Ascending aorta (tissue), 2 donors: ENCODE results near the gene HSPB2. TPM values are rescaled to one million over a fixed set of nuclear protein-coding genes. Genes with fewer than 3 reads are reported as not detected.

Experiments
- DNase-seq, 2 donors: peaks; one replicate each; pipeline ENCODE4 v3.0.0-alpha.2; 2019; ENCODE audit warnings: low spot score in 2 of 2
- H3K27ac ChIP-seq, 2 donors: fragments of 200-600 bp; sonication (generic); one replicate each; pipeline ENCODE4 v1.5.1; 2016 to 2017; ENCODE audit warnings: mild to moderate bottlenecking in 1 of 2
- H3K27me3 ChIP-seq: fragments of 200-600 bp; sonication (generic); one replicate; pipeline ENCODE4 v1.5.1; 2017
- H3K36me3 ChIP-seq, 2 donors: fragments of 200-600 bp; sonication (generic); one replicate each; pipeline ENCODE4 v1.5.1; 2016
- H3K4me1 ChIP-seq, 2 donors: fragments of 200-600 bp; sonication (generic); one replicate each; pipeline ENCODE4 v1.5.1; 2016 to 2017; ENCODE audit warnings: mild to moderate bottlenecking in 1 of 2
- H3K4me3 ChIP-seq, 2 donors: fragments of 200-600 bp; sonication (generic); one replicate each; pipeline ENCODE4 v1.5.1; 2016 to 2017; ENCODE audit warnings: mild to moderate bottlenecking in 1 of 2
- H3K9me3 ChIP-seq, 2 donors: fragments of 200-600 bp; sonication (generic); one replicate each; pipeline ENCODE4 v1.5.1; 2016
- intact Hi-C: fragments of 100-400 bp; cut with DNase I; formaldehyde crosslinking; loops from one replicate; pipeline ENCODE4 v1.15.1; 2023
- total RNA-seq: library from RNA; depleted of rRNA; stranded (reverse); fragments of >200 nt; gene quantifications from one replicate; pipeline ENCODE4 v1.1.0, GENCODE V29; 2016
- TF ChIP-seq, protein P1 (sequence below), 3 experiments: fragments of 200-600 bp in 2 of 3; fragments of 450-650 bp in 1 of 3; sonication (generic) in 2 of 3; IDR thresholded peaks; one replicate each; pipeline ENCODE4 v1.5.1; 2016 to 2019; ENCODE audit warnings: antibody characterized with exemption in 3 of 3, mild to moderate bottlenecking in 1 of 3, moderate library complexity in 1 of 3

Gene HSPB2
- total RNA-seq, 1 donor from 2014 or later, result not detected

DNA sequence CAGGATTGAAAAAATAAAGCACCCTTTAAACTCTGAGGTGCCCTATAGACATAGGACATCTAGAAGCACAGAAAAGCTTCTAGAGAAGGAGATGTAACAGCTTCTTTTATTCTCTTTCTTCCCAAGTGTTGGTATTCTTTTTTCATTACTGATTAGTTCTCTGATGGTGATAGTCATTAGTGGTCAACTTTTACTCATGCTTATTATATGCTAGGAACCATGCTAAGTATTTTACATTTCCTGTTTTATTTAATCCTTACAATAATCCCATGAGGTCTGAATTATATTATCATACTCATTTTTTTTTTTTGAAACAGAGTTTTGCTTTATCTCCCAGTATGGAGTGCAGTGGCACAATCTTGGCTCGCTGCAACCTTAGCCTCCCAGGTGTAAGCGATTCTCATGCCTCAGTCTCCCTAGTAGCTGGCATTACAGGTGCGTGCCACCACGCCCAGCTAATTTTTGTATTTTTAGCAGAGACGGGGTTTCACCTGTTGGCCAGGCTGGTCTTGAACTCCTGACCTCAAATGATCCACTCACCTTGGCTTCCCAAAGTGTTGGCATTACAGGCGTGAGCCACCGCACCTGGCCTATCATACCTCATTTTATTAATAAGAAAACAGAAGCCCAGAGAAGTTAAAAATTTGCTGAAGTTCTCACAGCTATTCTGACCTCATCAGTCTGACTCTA, 9.2 kb downstream of the HSPB2 start:
- no peaks in the 10 kb centered on the region for H3K36me3 ChIP-seq
- DNase-seq, result peak in 1 of 2 donors; percentile 54
- intact Hi-C loops, result loop anchor here (10.0 kb wide), 1 partner anchor 373 kb away; no protein-coding TSS in a partner anchor
- TF ChIP-seq, protein P1, sequence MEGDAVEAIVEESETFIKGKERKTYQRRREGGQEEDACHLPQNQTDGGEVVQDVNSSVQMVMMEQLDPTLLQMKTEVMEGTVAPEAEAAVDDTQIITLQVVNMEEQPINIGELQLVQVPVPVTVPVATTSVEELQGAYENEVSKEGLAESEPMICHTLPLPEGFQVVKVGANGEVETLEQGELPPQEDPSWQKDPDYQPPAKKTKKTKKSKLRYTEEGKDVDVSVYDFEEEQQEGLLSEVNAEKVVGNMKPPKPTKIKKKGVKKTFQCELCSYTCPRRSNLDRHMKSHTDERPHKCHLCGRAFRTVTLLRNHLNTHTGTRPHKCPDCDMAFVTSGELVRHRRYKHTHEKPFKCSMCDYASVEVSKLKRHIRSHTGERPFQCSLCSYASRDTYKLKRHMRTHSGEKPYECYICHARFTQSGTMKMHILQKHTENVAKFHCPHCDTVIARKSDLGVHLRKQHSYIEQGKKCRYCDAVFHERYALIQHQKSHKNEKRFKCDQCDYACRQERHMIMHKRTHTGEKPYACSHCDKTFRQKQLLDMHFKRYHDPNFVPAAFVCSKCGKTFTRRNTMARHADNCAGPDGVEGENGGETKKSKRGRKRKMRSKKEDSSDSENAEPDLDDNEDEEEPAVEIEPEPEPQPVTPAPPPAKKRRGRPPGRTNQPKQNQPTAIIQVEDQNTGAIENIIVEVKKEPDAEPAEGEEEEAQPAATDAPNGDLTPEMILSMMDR (IDR thresholded peaks at IDR 0.05), result no peak
- no peaks in the 10 kb centered on the region for H3K9me3 ChIP-seq
- no peak overlapping the region for H3K4me3 ChIP-seq
- H3K27ac ChIP-seq, result peak overlapping the region; percentile 78 to 92
- no peaks in the 10 kb centered on the region for H3K27me3 ChIP-seq
- peaks cover 14 to 53% of the 10 kb centered on the region in 2 donors for H3K4me1 ChIP-seq

DNA sequence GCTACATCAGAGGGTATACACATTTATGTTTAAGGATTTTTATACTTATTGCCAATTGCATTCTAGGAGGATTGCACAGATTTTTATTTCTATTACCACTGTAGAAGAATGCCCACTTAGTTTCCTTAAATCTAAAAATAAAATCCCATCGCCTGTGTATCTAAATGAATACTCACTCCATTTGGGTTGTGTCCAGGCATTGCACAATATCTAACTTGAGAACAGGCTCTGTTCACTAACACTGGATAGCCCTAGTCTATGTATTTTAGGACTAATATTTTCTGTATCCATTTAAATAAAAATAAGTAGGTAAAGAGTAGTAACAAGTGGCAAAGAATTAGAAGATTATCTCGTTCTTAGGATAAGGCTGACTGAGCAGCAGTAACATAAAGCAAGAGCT, 10.3 kb downstream of the HSPB2 start:
- peak in 1 of 2 donors; percentile 86 for DNase-seq
- no peaks in the 10 kb centered on the region for H3K27me3 ChIP-seq
- H3K36me3 ChIP-seq, result no peaks in the 10 kb centered on the region
- H3K27ac ChIP-seq, result peak overlapping the region; percentile 89 to 92
- H3K4me3 ChIP-seq, result peak overlapping the region; percentile 13 to 48
- peaks cover 14 to 52% of the 10 kb centered on the region in 2 donors for H3K4me1 ChIP-seq
- intact Hi-C loops, result loop anchor here (1.0 to 10.0 kb wide), 2 partner anchors 11 to 372 kb away; partner anchors contain the start of gene HSPB2
- TF ChIP-seq, protein P1 (IDR thresholded peaks at IDR 0.05), result no peak
- H3K9me3 ChIP-seq, result no peaks in the 10 kb centered on the region

DNA sequence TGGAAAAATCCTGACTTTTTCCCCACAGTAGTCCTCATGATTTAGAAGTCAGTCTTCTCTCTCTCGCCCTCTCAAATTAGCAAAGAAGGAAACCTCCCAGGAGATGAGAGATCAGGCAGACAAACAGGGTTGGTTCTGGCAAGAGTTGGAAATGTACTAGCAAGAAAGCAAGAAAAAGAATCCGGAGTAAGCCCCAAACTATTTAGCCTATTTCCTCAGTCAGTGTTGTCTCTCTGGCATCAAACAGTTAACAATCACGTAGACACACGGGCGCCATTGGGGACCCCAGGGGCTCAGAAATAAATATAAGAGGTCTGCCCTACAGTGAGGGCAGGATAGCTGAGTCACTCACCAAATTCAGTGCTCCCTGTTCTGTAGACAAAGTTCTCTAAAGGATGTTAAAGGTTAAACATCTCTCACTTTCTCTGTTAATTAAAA, 10.8 kb downstream of the HSPB2 start:
- Histone ChIP-seq H3K9me3 (no peaks in the 10 kb centered on the region), H3K27ac (peak overlapping the region; percentile 89 to 92), H3K36me3 (no peaks in the 10 kb centered on the region), H3K4me3 (peak overlapping the region; percentile 11 to 48), H3K4me1 (peaks cover 14 to 52% of the 10 kb centered on the region in 2 donors), H3K27me3 (no peaks in the 10 kb centered on the region)
- DNase-seq, result peak in 1 of 2 donors; percentile 89
- intact Hi-C loops, result loop anchor here (1.0 to 10.0 kb wide), 2 partner anchors 11 to 371 kb away; partner anchors contain the start of gene HSPB2
- TF ChIP-seq, protein P1 (IDR thresholded peaks at IDR 0.05), result no peak

DNA sequence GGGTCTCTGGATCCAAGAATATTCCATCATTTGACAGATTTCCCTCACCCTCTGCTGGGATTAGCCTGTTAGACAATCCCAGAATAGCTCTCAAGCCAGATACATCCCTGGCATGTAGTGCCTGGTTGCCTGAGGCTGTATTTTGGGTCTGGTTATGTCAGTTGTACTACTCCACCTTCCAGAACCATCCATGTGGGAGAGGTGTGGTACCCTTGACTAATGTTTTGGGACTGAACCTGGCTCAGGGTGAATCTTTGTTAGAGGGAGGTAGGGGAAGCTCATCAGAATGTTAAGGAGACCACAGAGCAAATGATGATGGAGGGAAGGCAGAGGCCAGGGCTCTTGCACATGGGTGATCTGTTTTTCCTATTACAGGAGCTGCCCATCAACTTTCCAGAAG, 11.4 kb downstream of the HSPB2 start:
- intact Hi-C loops, result loop anchor here (1.0 to 10.0 kb wide), 2 partner anchors 12 to 371 kb away; partner anchors contain the start of gene HSPB2

DNA sequence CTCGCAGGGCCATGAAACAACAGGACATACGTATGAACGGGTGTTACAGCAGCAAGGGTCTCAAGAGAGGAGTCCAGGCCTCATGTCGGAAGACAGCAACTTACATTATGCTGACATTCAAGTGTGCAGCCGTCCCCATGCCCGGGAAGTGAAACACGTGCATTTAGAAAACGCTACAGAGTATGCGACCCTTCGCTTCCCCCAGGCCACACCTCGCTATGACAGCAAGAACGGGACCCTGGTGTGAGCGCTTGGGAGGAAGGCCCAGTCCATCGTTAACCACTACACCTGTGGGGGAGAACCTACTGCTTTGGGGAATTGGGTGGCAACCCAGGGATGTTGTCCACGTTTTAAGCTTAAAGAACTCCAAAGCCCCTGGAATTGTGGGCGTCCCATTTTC, 13.4 kb downstream of the HSPB2 start:
- peak in 1 of 2 donors; percentile 63 for DNase-seq
- Histone ChIP-seq H3K27ac (peak overlapping the region; percentile 89 to 92), H3K4me3 (peak overlapping the region in 1 of 2 donors; percentile 57)

More for the DNA sequence above, 11.4 kb downstream of the HSPB2 start:
- Histone ChIP-seq H3K9me3 (no peaks in the 10 kb centered on the region), H3K27me3 (no peaks in the 10 kb centered on the region), H3K4me3 (peak overlapping the region; percentile 11 to 48), H3K4me1 (peaks cover 14 to 48% of the 10 kb centered on the region in 2 donors), H3K36me3 (no peaks in the 10 kb centered on the region), H3K27ac (peak overlapping the region; percentile 89 to 92)
- peak in 1 of 2 donors; percentile 63 for DNase-seq
- TF ChIP-seq, protein P1 (IDR thresholded peaks at IDR 0.05), result peak in 1 of 3 experiments; percentile 6

More for the DNA sequence above, 13.4 kb downstream of the HSPB2 start:
- TF ChIP-seq, protein P1 (IDR thresholded peaks at IDR 0.05), result no peak
- Histone ChIP-seq H3K9me3 (no peaks in the 10 kb centered on the region), H3K27me3 (no peaks in the 10 kb centered on the region), H3K36me3 (no peaks in the 10 kb centered on the region), H3K4me1 (peaks cover 14 to 45% of the 10 kb centered on the region in 2 donors)
- intact Hi-C loops, result loop anchor here (1.0 to 10.0 kb wide), 5 partner anchors 12 to 369 kb away; partner anchors contain the start of genes NKAPD1, PIH1D2, SDHD and TIMM8B
